ENCODE data around the gene UBR4.
"Not testable (repeated sequence)": the region's sequence is repeated elsewhere in the genome, so short reads cannot be mapped to it uniquely, and the experiment has no call there.

Gene UBR4

GRCh38 chr1:19219451-19219850 lies 9.4 kb upstream of the UBR4 start:
- no peak for DNase-seq

GRCh38 chr1:19216585-19216984 lies 6.5 kb upstream of the UBR4 start:
- not testable (repeated sequence) for DNase-seq

GRCh38 chr1:19213580-19213979 lies 3.5 kb upstream of the UBR4 start:
- DNase-seq, result no peak

- DNase-seq, result no peak
Observed at GRCh38 chr1:19212167-19212566, 2.1 kb upstream of the UBR4 start.

GRCh38 chr1:19210772-19211549 lies 895 bp upstream of the UBR4 start:
- no peak for DNase-seq

GRCh38 chr1:19209439-19209989 lies 552 bp downstream of the UBR4 start:
- no peak for DNase-seq

- no peak for DNase-seq
Observed at GRCh38 chr1:19208710-19209438, 1.2 kb downstream of the UBR4 start.

GRCh38 chr1:19206947-19207346 lies 3.1 kb downstream of the UBR4 start:
- DNase-seq, result no peak

- no peak for DNase-seq
Observed at GRCh38 chr1:19205845-19206244, 4.2 kb downstream of the UBR4 start.

- no peak for DNase-seq
Observed at GRCh38 chr1:19205403-19205802, 4.7 kb downstream of the UBR4 start.

- no peak for DNase-seq
Observed at GRCh38 chr1:19204446-19205266, 5.4 kb downstream of the UBR4 start.

- DNase-seq, result no peak
Observed at GRCh38 chr1:19203440-19203839, 6.6 kb downstream of the UBR4 start.

GRCh38 chr1:19202396-19202795 lies 7.7 kb downstream of the UBR4 start:
- no peak for DNase-seq

- no peak for DNase-seq
Observed at GRCh38 chr1:19199969-19200604, 10.0 kb downstream of the UBR4 start.

- no peak for DNase-seq
Observed at GRCh38 chr1:19199329-19199968, 10.6 kb downstream of the UBR4 start.

GRCh38 chr1:19198820-19199219 lies 11.2 kb downstream of the UBR4 start:
- DNase-seq, result no peak

GRCh38 chr1:19197845-19198244 lies 12.2 kb downstream of the UBR4 start:
- DNase-seq, result no peak

GRCh38 chr1:19196331-19196730 lies 13.7 kb downstream of the UBR4 start:
- DNase-seq, result no peak

- no peak for DNase-seq
Observed at GRCh38 chr1:19193004-19193403, 17.1 kb downstream of the UBR4 start.

- no peak for DNase-seq
Observed at GRCh38 chr1:19191811-19192210, 18.3 kb downstream of the UBR4 start.

GRCh38 chr1:19190468-19190867 lies 19.6 kb downstream of the UBR4 start:
- no peak for DNase-seq

- DNase-seq, result no peak
Observed at GRCh38 chr1:19189270-19189669, 20.8 kb downstream of the UBR4 start.

All from NCI-H774 (cell line).